T-helper 2 cell treated with Interferon-gamma antibody and Interleukin-4, amounts not matched to agents 5 μg/mL and 100 μg/mL, for 36 hours (primary cell): Measurements from ENCODE around the gene ZBTB48.
"Not testable (repeated sequence)": the region's sequence is repeated elsewhere in the genome, so short reads cannot be mapped to it uniquely, and the experiment has no call there.

Experiments used
- DNase-seq: peaks from one replicate; pipeline ENCODE4 v3.0.0; 2021; ENCODE audit warnings: low spot score
- H3K27ac Mint-ChIP-seq: one replicate; pipeline ENCODE4 v1.8.0; 2021; ENCODE audit warnings: mild to moderate bottlenecking, mixed read lengths
- H3K27me3 Mint-ChIP-seq: one replicate; pipeline ENCODE4 v1.8.0; 2021; ENCODE audit warnings: low read depth, mixed read lengths
- H3K36me3 Mint-ChIP-seq: one replicate; pipeline ENCODE4 v1.8.0; 2021; ENCODE audit warnings: low read depth, mixed read lengths
- H3K4me1 Mint-ChIP-seq: one replicate; pipeline ENCODE4 v1.8.0; 2021; ENCODE audit warnings: low read depth, mixed read lengths
- H3K4me3 Mint-ChIP-seq: one replicate; pipeline ENCODE4 v1.8.0; 2022; ENCODE audit warnings: mild to moderate bottlenecking, moderate library complexity, mixed read lengths
- H3K9me3 Mint-ChIP-seq: one replicate; pipeline ENCODE4 v1.8.0; 2021; ENCODE audit warnings: mixed read lengths

ZBTB48 gene

GRCh38 chr1:6591644-6592043, 11.8 kb downstream of the ZBTB48 start:
- Mint-ChIP-seq H3K9me3 (no peaks in the 10 kb centered on the region), H3K36me3 (peaks cover 31% of the 10 kb centered on the region), H3K27ac (no peak overlapping the region), H3K4me3 (no peak overlapping the region), H3K27me3 (no peaks in the 10 kb centered on the region), H3K4me1 (peaks cover 10% of the 10 kb centered on the region)
- DNase-seq, result no peak

GRCh38 chr1:6592441-6592840, 12.6 kb downstream of the ZBTB48 start:
- no peaks in the 10 kb centered on the region for H3K9me3 Mint-ChIP-seq
- no peak overlapping the region for H3K4me3 Mint-ChIP-seq
- DNase-seq, result no peak
- H3K27me3 Mint-ChIP-seq, result no peaks in the 10 kb centered on the region
- no peak overlapping the region for H3K27ac Mint-ChIP-seq
- peaks cover 36% of the 10 kb centered on the region for H3K36me3 Mint-ChIP-seq
- H3K4me1 Mint-ChIP-seq, result peaks cover 10% of the 10 kb centered on the region

GRCh38 chr1:6592865-6593593, 13.2 kb downstream of the ZBTB48 start:
- Mint-ChIP-seq H3K4me3 (no peak overlapping the region), H3K9me3 (no peaks in the 10 kb centered on the region), H3K36me3 (peaks cover 34% of the 10 kb centered on the region), H3K4me1 (peaks cover 10% of the 10 kb centered on the region), H3K27me3 (no peaks in the 10 kb centered on the region), H3K27ac (no peak overlapping the region)
- DNase-seq, result no peak

DNA sequence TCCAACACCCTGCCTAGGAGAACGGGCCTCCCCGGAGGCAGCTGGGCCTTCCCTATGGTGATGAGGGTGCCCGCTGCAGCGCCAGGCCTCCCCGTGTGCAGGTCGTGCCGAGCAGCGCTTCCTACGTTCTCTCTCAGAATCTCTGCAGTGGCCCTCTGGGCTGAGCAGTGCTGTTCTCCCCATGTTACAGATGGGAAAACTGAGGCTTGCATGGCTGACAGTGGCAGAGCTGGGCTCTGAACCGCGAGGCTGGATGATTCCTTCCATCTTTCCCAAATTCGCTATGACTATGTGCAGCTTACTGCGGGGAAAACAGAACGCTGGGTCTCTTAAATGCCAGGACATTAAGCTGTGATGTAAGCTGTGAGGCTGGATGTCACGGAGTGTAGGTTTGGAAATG, 14.0 kb downstream of the ZBTB48 start:
- Mint-ChIP-seq H3K36me3 (peaks cover 31% of the 10 kb centered on the region), H3K4me1 (peaks cover 10% of the 10 kb centered on the region), H3K4me3 (no peak overlapping the region), H3K9me3 (no peaks in the 10 kb centered on the region), H3K27ac (no peak overlapping the region), H3K27me3 (no peaks in the 10 kb centered on the region)
- no peak for DNase-seq

DNA sequence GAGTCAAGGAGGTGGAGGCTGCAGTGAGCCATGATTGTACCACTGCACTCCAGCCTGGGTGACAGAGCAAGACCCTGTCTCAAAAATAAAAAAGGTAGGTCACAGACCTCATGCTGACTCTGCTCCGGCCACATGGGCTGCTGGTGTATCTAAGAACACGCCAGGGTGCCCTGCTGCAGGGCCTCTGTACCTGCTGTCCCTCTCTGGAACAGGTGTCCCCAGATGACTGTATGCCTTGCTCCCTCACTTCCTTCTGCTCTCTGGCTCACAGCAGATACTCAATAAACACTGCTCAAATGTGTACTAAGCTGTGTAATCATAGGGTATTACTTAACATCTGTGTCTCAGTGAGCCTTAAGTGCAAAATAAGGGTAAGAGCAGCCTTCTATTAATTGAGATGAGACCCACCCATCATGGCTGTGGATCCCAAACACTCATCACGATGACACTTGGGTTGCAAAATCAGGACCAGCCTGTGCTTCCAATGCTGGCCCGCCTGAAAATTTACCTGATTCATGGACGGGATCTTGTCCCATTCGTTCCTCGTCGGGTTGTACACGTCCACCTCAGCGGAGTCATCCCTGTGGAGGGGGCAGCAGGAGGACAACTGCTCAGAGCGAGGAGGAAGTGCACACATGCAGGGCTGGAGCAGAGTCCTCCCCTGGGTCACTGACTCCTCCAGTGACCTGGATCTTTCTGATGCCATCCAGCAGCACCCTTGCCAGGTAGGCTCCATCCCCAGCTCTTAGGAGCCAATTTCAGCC, 15.4 kb downstream of the ZBTB48 start:
- Mint-ChIP-seq H3K9me3 (no peaks in the 10 kb centered on the region), H3K36me3 (peaks cover 36% of the 10 kb centered on the region), H3K4me1 (peaks cover 20% of the 10 kb centered on the region), H3K27me3 (no peaks in the 10 kb centered on the region), H3K27ac (peak overlapping the region; percentile 31), H3K4me3 (no peak overlapping the region)
- DNase-seq, result no peak

GRCh38 chr1:6596351-6596750, 16.6 kb downstream of the ZBTB48 start:
- H3K36me3 Mint-ChIP-seq, result peaks cover 35% of the 10 kb centered on the region
- H3K27me3 Mint-ChIP-seq, result no peaks in the 10 kb centered on the region
- no peaks in the 10 kb centered on the region for H3K9me3 Mint-ChIP-seq
- no peak overlapping the region for H3K4me3 Mint-ChIP-seq
- DNase-seq, result no peak
- no peak overlapping the region for H3K27ac Mint-ChIP-seq
- peaks cover 19% of the 10 kb centered on the region for H3K4me1 Mint-ChIP-seq

- DNase-seq, result no peak
- peaks cover 19% of the 10 kb centered on the region for H3K4me1 Mint-ChIP-seq
- H3K27me3 Mint-ChIP-seq, result no peaks in the 10 kb centered on the region
- H3K4me3 Mint-ChIP-seq, result no peak overlapping the region
- peaks cover 35% of the 10 kb centered on the region for H3K36me3 Mint-ChIP-seq
- peak overlapping the region; percentile 10 for H3K27ac Mint-ChIP-seq
- H3K9me3 Mint-ChIP-seq, result no peaks in the 10 kb centered on the region
Observed at GRCh38 chr1:6596886-6597776, 17.3 kb downstream of the ZBTB48 start.

DNA sequence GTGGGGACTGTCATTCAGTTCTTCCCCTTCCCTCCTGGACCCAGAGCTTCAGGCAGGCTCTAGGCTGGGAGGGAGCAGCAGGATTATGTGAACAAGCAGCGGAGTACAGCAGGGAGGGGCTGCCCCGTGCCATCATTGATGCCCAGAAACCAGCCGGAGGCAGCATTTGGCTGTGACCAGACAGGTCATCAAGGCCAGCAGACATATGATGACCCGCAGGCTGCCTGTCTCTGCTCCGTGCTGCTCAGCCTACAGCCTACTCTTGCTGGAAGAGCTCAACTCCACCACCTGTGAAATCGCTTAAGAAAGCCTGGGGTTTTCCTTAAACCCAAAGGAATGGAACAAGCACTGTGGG, 18.0 kb downstream of the ZBTB48 start:
- H3K9me3 Mint-ChIP-seq, result no peaks in the 10 kb centered on the region
- H3K36me3 Mint-ChIP-seq, result peaks cover 35% of the 10 kb centered on the region
- no peak for DNase-seq
- peaks cover 16% of the 10 kb centered on the region for H3K4me1 Mint-ChIP-seq
- no peak overlapping the region for H3K27ac Mint-ChIP-seq
- no peak overlapping the region for H3K4me3 Mint-ChIP-seq
- no peaks in the 10 kb centered on the region for H3K27me3 Mint-ChIP-seq

GRCh38 chr1:6599141-6599975, 19.6 kb downstream of the ZBTB48 start:
- DNase-seq, result peak; percentile 40
- Mint-ChIP-seq H3K4me3 (peak overlapping the region; percentile 98), H3K27ac (peak overlapping the region; percentile 98), H3K27me3 (no peaks in the 10 kb centered on the region), H3K9me3 (no peaks in the 10 kb centered on the region), H3K36me3 (peaks cover 30% of the 10 kb centered on the region), H3K4me1 (peaks cover 24% of the 10 kb centered on the region)

- not testable (repeated sequence) for DNase-seq, H3K27me3 Mint-ChIP-seq, H3K9me3 Mint-ChIP-seq
- Mint-ChIP-seq H3K4me1 (peaks cover 24% of the 10 kb centered on the region), H3K36me3 (peaks cover 30% of the 10 kb centered on the region), H3K4me3 (peak overlapping the region; percentile 98), H3K27ac (peak overlapping the region; percentile 98)
Observed at GRCh38 chr1:6599991-6600390, 20.2 kb downstream of the ZBTB48 start.

DNA sequence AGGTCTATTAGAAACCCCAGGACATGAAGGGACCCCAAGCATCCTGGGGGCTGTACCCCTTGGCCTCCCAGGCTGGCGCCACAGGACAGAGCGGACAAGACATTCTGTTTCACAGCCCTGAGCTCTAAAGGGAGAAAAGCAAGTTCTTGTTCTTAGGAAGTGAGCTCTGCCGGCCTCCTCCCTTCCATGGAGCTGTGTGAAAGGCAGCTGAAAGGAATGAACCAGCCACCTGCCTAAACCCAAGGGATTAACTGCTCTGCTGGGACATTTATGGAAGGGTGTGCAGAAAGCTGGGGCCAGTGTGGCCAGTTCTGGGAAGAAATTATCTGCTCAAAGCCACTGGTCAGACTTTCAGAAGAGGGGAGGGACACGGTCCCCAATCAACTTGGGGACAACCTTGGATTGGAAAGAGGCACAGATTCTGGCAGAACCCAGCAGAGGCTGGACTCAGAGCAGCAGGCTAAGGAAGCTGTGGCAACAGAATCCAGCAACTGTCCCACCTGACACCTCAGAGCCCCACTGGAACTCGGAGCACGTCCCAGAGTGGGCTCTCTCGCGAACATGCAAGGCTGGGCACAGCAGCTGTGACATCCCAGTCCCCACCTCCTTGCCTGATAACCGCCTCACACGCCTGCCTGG, 20.7 kb downstream of the ZBTB48 start:
- Mint-ChIP-seq H3K9me3 (no peaks in the 10 kb centered on the region), H3K27me3 (no peaks in the 10 kb centered on the region), H3K36me3 (peaks cover 27% of the 10 kb centered on the region), H3K27ac (peak overlapping the region; percentile 98), H3K4me1 (peaks cover 24% of the 10 kb centered on the region), H3K4me3 (peak overlapping the region; percentile 98)
- DNase-seq, result no peak

- Mint-ChIP-seq H3K27ac (peak overlapping the region; percentile 98), H3K27me3 (no peaks in the 10 kb centered on the region), H3K4me1 (peaks cover 23% of the 10 kb centered on the region), H3K4me3 (peak overlapping the region; percentile 98), H3K36me3 (peaks cover 19% of the 10 kb centered on the region), H3K9me3 (no peaks in the 10 kb centered on the region)
- peak; percentile 85 for DNase-seq
Observed at GRCh38 chr1:6601049-6601922, 21.5 kb downstream of the ZBTB48 start.
